MCF 10A (cell line): ENCODE data around the gene ELOB. TPM values are rescaled to one million over a fixed set of nuclear protein-coding genes. Genes with fewer than 3 reads are reported as not detected.

Source experiments
- BruUV-seq: library from RNA; stranded (reverse); fragments of 400-500 nt; replicated peaks from 2 replicates; lab custom pipeline; 2021; lab: Mats Ljungman, UMichigan
- CTCF ChIA-PET: fragments of 300-600 bp; sonication (Branson Sonifier 250); formaldehyde crosslinking; extraction: SDS; loops from one replicate; lab custom pipeline; 2021; ENCODE audit warnings: antibody characterized with exemption, inconsistent platforms; lab: Yijun Ruan, JAX
- POLR2A ChIA-PET: fragments of 300-600, 350-650 bp; sonication (Branson Sonifier 250); formaldehyde crosslinking; extraction: SDS; loops from one replicate; lab custom pipeline; 2020; ENCODE audit warnings: antibody characterized with exemption, inconsistent platforms; lab: Yijun Ruan, JAX
- DNase-seq: peaks from one replicate; pipeline ENCODE4 v3.0.0-alpha.2; 2018; ENCODE audit not compliant: unreplicated experiment
- H3K27ac Mint-ChIP-seq: one replicate; pipeline ENCODE4 v1.8.0; 2022; ENCODE audit warnings: mild to moderate bottlenecking, low read depth, mixed read lengths; ENCODE audit not compliant: unreplicated experiment
- H3K27me3 Mint-ChIP-seq: one replicate; pipeline ENCODE4 v1.8.0; 2022; ENCODE audit warnings: mixed read lengths; ENCODE audit not compliant: insufficient read depth, unreplicated experiment
- H3K36me3 Mint-ChIP-seq: one replicate; pipeline ENCODE4 v1.8.0; 2022; ENCODE audit warnings: mild to moderate bottlenecking, moderate library complexity, mixed read lengths; ENCODE audit not compliant: insufficient read depth, unreplicated experiment
- H3K4me1 Mint-ChIP-seq: one replicate; pipeline ENCODE4 v1.8.0; 2022; ENCODE audit warnings: mixed read lengths; ENCODE audit not compliant: insufficient read depth, unreplicated experiment
- H3K4me3 Mint-ChIP-seq: one replicate; pipeline ENCODE4 v1.8.0; 2022; ENCODE audit warnings: mild to moderate bottlenecking, moderate library complexity, mixed read lengths; ENCODE audit not compliant: unreplicated experiment
- H3K9me3 Mint-ChIP-seq: one replicate; pipeline ENCODE4 v1.8.0; 2022; ENCODE audit warnings: mixed read lengths; ENCODE audit not compliant: unreplicated experiment
- intact Hi-C: fragments of 100-400 bp; cut with micrococcal nuclease; formaldehyde crosslinking; loops from 2 replicates; pipeline ENCODE4 v1.14.1; 2022
- total RNA-seq: library from RNA; stranded (reverse); gene quantifications from 2 replicates; pipeline ENCODE4 v1.2.3, GENCODE V29; 2022
- TF ChIP-seq, protein P1 (sequence below): fragments of 200-600 bp; IDR thresholded peaks from one replicate; pipeline ENCODE4 v1.8.0; 2022; ENCODE audit warnings: antibody characterized with exemption, mild to moderate bottlenecking; ENCODE audit not compliant: unreplicated experiment

Gene ELOB
- total RNA-seq, 1 experiment from 2014 or later: 438 TPM

DNA sequence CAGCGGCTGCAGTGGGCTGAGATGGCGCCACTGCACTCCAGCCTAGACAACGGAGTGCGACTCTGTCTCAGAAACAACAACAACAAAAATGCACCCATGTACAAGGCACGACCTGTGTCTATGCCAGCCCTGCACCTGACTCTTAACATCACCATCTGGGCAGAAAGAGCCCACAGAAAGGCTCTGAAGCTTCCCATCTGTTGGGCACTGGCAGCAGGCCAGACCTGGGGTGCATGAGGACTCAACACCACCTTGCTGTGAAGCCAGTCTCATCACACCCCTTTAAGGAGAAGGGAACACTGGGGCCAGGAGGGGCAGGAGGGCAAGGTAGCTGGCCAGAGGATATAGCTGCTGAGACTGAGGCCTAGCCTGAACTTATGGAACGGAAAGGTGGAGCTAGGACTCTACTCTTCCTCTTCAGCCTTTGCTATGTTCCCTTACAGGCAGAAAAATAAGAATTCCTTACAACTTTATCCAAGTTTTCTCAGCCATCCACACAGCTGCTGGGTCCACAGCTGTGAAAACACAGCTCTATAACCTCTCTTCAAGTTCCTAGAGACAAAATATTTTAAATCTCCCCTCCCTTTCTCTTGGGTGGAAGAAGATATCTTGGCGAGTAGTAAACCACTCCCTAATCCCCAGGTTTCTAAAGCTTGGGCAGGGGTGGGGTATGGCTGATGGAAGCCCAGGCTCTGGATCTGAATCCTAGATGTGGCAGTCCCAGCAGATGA, 2.8 kb downstream of the ELOB start:
- ChIA-PET POLR2A (interaction anchor here (0.6 to 6.5 kb wide), 5 partner anchors 10 to 726 kb away, joined by 3 to 79 read pairs (median 6); partner anchors contain the start of genes PRSS22 and SRRM2), CTCF (interaction anchor here (0.6 to 1.5 kb wide), 5 partner anchors 9 to 94 kb away, joined by 3 to 9 read pairs (median 4); no protein-coding TSS in a partner anchor)
- Mint-ChIP-seq H3K4me3 (peak overlapping the region; percentile 96), H3K4me1 (peaks cover 32% of the 10 kb centered on the region), H3K27me3 (no peaks in the 10 kb centered on the region), H3K9me3 (no peaks in the 10 kb centered on the region), H3K36me3 (peaks cover 63% of the 10 kb centered on the region), H3K27ac (peak overlapping the region; percentile 43)
- intact Hi-C loops: no loop called here
- BruUV-seq: no TSS peak
- TF ChIP-seq, protein P1, sequence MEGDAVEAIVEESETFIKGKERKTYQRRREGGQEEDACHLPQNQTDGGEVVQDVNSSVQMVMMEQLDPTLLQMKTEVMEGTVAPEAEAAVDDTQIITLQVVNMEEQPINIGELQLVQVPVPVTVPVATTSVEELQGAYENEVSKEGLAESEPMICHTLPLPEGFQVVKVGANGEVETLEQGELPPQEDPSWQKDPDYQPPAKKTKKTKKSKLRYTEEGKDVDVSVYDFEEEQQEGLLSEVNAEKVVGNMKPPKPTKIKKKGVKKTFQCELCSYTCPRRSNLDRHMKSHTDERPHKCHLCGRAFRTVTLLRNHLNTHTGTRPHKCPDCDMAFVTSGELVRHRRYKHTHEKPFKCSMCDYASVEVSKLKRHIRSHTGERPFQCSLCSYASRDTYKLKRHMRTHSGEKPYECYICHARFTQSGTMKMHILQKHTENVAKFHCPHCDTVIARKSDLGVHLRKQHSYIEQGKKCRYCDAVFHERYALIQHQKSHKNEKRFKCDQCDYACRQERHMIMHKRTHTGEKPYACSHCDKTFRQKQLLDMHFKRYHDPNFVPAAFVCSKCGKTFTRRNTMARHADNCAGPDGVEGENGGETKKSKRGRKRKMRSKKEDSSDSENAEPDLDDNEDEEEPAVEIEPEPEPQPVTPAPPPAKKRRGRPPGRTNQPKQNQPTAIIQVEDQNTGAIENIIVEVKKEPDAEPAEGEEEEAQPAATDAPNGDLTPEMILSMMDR: no peak
- DNase-seq: no peak

DNA sequence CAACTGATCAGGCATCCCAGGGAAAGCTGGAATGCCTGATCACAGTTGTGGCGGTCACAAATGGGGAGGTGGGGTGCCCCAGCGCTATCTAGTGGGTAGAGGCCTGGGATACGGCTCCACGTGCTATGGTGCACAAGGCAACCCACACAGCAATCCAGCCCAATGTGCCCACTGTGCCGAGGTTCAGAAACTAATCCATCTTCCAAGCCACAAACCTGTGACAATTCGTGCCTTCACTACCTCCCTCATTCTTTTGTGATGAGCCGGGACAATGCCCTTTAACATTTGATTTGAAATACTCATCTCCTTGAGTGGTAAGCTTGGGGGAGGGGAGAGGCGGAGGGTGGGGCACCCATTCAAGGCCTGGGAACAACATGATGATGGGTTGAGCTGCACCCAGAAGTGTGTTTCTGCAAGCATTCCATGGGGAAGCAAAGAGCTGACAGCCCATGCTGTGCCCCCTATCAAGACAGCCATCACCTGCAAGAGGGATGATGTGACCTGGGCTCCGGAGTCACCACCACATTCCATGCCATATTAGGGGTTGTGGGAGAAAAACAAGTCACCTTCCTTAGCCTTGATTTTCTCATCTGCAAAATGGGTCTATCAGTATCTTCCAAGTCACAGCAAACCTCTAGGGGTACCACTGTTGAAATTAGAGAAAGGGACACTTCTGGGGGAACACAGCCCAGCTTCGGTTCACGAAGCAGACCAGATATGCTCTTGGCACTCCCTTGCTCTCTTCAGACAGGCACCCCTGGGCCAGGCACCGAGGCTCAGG, 3.7 kb downstream of the ELOB start:
- BruUV-seq: no TSS peak
- CTCF ChIA-PET: interaction anchor here (0.6 to 1.5 kb wide), 2 partner anchors 50 to 95 kb away, joined by 3 to 9 read pairs; no protein-coding TSS in a partner anchor
- peak; percentile 43 for DNase-seq
- peaks cover 72% of the 10 kb centered on the region for H3K36me3 Mint-ChIP-seq
- TF ChIP-seq, protein P1: no peak
- H3K27ac Mint-ChIP-seq: peak overlapping the region; percentile 43
- POLR2A ChIA-PET: interaction anchor here (0.6 to 6.5 kb wide), 5 partner anchors 9 to 96 kb away, joined by 3 to 79 read pairs (median 4); partner anchors contain the start of genes KCTD5, PRSS27 and SRRM2
- no peaks in the 10 kb centered on the region for H3K27me3 Mint-ChIP-seq
- intact Hi-C loops: no loop called here
- H3K9me3 Mint-ChIP-seq: no peaks in the 10 kb centered on the region
- H3K4me1 Mint-ChIP-seq: peaks cover 39% of the 10 kb centered on the region
- peak overlapping the region; percentile 10 for H3K4me3 Mint-ChIP-seq

DNA sequence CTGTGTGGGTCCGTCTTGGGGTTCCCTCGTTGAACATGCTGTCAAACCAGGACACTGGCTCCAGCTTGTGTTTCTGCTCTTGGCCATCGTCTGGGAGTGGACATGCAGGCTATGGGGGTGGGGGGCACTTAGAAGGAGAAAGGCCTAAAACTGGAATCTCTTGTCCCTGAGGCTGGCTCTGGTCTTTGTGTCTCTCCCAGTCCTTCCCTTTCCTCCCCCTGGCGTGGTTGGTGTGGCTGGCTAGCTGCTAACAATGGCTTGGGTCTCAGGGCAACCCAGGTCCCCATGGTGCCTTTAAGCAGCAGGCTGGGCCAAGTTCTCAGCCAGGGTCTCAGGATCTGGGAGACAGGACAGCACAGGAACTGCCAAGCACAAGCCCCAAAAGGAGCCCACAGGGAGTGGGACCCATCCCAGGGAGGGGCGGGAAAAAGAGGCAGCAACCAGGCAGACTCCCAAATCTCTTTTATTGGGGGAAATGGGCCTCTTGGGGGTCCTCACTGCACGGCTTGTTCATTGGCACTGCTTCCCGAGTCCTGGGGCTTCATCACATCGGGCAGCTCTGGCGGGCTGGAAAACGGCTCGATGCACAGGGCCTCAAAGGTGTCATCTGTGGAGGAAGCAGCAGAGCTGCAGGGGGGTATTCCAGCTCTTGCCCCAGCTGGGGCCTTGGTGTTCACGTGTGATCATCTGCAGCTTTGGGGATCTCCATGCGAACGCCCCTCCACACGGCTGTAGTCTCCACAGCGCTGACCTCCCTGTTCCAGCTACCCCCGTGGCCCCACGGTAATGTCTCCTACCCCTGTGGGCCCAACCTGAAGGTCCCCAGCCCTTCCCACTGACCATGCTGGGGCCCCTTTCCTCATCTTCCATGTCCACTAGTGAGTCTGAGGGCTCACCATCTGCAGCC, 5.3 kb downstream of the ELOB start:
- peaks cover 89% of the 10 kb centered on the region for H3K36me3 Mint-ChIP-seq
- no TSS peak for BruUV-seq
- ChIA-PET CTCF (interaction anchor here (0.7 to 1.4 kb wide), 3 partner anchors 91 to 139 kb away, joined by 3 to 4 read pairs (median 3); no protein-coding TSS in a partner anchor), POLR2A (interaction anchor here (0.6 to 1.2 kb wide), 6 partner anchors 15 to 120 kb away, joined by 3 to 6 read pairs (median 4); partner anchors contain the start of gene SRRM2)
- H3K27ac Mint-ChIP-seq: peak overlapping the region; percentile 43
- H3K4me3 Mint-ChIP-seq: peak overlapping the region; percentile 74
- H3K9me3 Mint-ChIP-seq: no peaks in the 10 kb centered on the region
- TF ChIP-seq, protein P1: no peak
- no peak for DNase-seq
- H3K27me3 Mint-ChIP-seq: no peaks in the 10 kb centered on the region
- intact Hi-C loops: no loop called here
- peaks cover 47% of the 10 kb centered on the region for H3K4me1 Mint-ChIP-seq
